Non-pigmented ciliary epithelial cell (primary cell): ENCODE results near the gene ICAM2.
"Not testable (repeated sequence)": the region's sequence is repeated elsewhere in the genome, so short reads cannot be mapped to it uniquely, and the experiment has no call there.

Experiments
- DNase-seq: peaks from one replicate; pipeline ENCODE4 v3.0.0-alpha.2; 2010; ENCODE audit warnings: low read depth

The ICAM2 gene

DNA sequence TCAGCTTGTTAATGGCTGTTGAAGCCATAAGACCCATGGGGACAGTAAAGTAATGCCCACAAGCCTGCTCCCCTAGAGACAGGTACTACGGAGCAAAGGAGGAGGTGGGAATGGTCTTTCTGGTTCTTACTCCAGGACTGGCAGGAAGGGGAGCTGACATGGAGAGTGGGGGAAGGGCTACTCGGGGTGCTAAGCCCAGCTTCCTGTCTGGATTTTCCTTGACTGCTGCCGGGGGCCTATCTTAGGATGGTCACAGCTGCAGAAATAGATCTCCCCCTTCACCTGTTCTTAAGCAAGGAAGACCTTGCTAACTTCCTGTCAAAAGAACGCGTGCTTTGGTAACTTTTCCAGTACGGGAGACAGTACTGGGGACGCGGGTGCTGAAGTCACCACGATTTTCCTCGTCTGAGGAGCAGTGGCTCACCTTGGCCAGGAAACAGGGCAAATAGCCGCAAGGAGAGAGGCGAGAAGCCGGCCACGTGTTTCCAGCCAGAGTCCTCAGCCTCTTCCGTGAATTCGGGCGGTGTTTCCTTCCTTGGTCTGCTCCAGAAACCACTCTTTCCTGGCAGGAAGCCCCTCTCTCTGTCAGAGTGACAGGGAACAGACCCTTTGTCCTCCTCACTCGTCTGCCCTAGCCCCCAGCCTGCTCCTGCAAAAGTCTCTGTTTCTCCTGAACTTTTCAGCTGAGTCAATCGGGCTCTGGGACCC lies 22.9 kb downstream of the ICAM2 start:
- no peak for DNase-seq

- no peak for DNase-seq
Observed at GRCh38 chr17:63996430-63997182, 23.8 kb downstream of the ICAM2 start.

- DNase-seq = no peak
Observed at GRCh38 chr17:63995626-63996025, 24.8 kb downstream of the ICAM2 start.

GRCh38 chr17:63993368-63993985 lies 27.0 kb downstream of the ICAM2 start:
- no peak for DNase-seq

- DNase-seq = no peak
Observed at GRCh38 chr17:63991611-63992010, 28.8 kb downstream of the ICAM2 start.

- DNase-seq = no peak
Observed at GRCh38 chr17:63989622-63990345, 30.6 kb downstream of the ICAM2 start.

- no peak for DNase-seq
Observed at GRCh38 chr17:63988741-63989621, 31.5 kb downstream of the ICAM2 start.

DNA sequence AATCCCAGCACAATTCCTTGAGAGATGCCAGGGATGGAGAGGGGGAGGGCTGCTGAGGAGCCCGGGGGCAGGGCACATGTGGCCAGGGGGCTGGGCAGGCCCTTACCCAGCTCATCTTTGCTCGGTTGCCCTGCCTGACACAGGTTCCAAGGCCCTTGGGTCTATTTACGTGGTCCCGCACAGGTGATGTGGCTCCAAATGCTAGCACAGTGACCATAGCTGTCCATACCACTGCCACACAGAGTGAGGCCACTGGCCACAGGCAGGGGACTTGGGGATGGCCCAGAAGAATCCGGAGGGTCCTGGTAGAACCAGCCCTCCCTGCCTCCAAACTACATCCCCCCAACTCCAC lies 32.3 kb downstream of the ICAM2 start:
- no peak for DNase-seq

DNA sequence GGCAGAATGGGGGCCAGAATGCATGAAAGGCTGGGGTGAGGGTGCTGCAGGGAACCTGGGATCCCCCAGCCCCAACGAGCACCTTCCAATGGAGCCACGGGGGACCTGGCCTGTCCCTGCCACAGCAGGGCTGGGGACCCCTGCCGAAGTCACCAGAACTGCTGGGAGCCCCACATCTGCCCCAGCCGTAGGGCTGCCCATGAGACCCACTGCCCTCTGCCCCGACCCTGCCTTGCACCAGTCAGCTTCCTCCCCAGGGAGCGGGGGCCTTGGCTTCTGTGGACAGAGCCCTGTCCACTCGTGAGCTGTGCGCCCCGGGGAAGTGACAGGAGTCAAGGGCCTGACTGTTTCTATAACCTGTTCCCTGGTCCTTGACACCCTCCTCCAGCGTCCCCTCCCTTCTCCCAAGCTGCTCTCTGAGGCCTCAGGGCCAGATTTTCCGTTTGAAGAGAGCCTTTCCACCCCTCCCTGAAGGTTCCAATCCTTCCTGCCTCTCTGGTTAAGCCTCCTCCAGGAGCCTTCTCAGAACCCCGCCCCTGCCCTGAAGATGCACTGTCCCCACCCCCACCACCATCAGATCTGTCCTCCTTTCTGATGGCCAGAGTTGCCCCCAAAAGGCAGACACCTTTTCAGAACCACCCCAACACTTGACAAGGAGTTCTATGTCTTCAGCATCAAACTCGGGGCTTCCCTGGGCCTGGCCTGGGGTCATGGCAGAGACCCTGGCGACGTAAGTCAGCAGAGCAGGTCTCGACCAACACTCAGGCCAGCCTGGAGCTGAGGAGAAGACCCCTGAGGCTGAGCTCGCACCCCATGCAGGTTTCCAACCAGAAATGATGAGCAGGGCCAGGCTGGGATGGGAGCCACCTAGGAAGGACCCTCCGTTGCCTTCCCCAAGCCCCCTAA lies 33.0 kb downstream of the ICAM2 start:
- no peak for DNase-seq

DNA sequence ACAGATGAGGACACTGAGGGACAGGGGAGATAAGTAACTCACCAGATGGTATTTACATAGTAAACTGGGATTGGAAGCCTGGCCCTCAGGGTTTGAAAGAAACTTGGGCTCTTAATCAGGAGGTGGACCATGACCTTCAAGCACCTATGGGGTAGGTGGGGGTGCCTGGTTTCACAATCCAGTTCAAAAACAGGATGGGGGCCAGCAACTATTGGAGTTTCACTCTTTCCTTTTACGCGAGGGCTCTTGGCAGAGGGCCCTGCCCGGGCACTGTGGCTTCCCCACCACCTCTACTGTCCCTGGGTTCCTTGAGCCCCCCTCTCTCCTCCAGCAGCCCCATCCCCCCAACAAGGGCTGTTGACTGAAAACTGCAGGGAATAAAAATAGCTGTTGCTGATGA lies 33.6 kb downstream of the ICAM2 start:
- DNase-seq = no peak

DNA sequence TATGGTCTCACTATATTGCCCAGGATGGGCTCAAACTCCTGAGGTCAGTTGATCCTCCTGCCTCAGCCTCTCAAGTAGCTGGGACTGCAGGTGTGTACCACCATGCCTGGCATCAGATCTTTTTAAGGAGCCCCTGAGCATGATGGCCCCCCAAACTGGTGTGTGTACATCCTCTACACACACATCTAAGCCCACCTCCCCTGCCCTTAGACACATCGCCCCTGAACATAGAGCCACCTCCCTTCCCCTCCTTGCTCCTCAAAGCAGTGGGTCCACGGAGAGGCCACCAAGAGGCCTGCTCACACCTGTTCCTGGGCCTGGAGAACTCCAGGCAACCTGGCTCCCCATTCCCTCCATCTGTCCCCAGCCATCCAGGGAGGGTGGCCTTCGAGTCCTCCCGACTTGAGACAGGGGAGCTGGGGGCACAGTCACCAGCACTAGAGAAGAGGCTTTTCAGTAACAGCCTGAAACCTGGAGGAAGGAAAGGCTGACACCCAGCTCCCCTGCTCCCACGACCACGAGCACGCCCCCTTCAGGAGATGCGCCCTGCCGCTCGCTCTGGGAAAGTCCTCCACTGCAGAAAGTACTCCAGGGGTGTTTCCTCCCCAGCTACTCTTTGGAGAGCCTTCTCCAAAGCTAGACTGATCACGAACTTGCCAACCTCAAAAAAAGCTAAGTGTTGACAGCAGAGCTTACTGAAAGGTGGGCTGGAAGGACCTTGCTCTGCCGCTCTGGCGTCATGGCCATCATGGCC lies 34.9 kb downstream of the ICAM2 start:
- no peak for DNase-seq

GRCh38 chr17:63984651-63985386 lies 35.6 kb downstream of the ICAM2 start:
- DNase-seq = peak; percentile 55

DNA sequence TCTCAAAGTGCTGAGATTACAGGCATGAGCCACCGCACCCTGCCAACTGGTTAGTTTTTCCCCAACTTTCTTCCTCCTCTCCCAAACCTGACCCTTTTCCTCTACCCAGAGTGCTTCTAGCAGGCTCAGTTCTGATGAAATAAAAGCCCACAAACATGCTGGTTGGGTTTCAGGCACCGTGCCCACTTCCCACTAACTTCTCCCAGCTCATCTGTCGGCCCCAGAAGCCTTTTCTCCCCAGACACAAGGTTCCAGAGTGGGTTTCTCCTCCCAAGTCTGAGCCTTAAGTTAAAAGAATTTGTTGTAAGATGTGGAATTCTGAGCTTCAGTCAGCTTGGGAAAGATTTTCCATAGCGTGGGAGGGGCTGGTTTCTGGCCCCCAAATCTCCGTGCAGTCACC lies 36.2 kb downstream of the ICAM2 start:
- no peak for DNase-seq

DNA sequence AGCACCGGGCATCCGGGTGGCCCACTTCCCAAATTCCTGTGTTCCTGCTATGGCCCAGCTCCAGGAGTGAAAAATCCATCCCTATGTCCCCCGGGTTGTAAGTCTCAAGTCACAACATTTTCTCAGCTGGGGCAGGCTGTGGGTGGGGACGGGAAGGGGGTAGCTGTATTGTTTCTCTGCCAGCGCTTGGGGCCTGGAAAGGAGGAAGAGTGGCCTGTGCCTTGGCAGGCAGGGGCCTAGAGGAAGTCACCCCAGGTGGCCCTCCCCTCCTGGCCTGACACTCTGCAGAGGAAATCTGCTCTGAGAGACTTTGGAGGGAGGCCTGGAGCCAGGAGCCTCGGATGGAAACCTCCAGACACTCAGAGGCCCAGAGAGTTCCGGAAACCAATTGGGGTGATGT lies 37.1 kb downstream of the ICAM2 start:
- DNase-seq = no peak

GRCh38 chr17:63982641-63983040 lies 37.8 kb downstream of the ICAM2 start:
- not testable (repeated sequence) for DNase-seq

DNA sequence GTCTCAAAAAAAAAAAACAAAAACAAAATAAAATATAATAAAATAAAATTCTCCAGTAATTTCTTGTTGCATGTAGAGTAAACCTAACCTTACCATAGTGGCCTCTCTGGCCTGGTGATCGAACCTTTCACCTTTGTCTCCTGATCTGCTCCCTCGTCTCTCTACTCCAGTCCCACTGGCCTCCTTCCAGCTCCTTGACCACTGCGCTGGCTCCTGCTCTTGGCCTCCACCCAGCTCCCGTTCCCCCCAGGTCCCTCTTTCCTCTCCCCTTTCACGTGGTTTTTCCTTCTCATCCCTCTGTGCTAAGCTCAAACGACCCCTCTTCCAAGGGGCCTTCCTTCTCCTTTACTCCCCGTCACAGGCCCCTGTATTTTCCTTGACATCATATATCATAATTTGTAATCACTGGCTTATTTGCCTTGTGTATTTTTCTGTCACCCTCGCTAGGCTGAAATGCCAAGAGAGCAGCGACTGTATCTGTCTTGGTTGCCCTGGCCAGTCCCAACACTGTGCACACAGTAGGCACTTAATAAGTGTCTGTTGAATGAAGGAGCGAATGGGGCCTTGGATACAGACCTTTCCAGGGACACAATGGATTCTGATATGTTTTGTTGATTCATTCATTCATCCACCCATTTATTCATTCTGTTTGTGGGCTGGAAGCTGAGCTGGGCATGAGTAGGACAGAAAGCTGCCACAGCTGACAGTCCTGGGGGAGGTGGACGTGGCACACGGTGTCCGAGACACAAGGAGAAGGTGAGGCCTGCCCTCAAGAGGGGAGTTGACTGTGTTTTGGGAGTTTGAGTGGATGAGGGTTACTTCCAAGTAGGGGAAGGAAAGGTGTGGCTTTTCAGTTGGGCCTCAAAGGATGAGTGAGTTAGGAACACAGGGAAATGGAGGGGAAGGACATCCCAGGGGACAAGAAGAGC lies 41.9 kb downstream of the ICAM2 start:
- no peak for DNase-seq

DNA sequence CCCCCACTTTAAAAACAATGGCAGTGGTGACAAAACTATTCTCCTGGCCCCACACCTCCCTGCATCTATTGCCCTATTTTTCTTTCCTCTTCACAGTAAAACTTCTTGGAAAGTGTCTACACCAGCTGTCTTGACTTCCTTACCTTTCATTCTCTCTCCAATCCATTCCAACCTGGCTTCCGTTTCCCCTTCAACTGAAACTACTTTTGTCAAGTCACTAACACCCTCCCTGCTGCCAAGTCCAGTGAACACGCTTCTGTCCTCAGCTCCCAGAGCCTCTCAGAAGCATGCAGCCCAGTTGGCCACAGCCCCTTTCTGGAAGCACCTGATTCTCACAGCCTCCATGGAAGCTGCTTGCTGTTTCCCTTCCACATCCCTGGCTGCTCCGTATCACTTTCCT lies 43.7 kb downstream of the ICAM2 start:
- DNase-seq = no peak

DNA sequence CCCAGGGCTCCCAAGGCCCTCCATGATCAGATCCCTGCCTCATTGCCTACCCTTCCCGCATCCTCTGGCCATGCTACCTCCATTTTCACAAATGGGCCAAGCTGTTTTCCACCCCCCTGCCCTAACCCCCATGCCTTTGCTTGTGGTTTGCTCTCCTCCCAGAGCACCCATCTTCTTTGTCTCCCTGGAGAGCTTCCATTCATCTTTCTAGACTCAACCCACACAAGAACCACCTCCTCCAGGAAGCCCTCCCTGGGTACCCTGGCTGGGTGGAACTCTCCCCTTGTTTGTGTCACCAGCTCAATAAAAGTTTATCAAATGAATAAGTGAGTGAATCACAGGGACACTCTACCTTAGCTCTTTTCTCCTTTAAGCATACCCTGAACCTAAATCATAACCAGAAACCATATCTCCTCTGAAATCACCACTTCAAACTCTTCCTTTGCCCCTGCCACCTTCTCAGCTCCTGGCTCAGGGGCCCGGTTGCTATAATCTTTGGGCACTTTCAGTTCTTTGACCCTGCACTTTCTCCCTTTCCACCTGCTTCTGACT lies 44.8 kb downstream of the ICAM2 start:
- DNase-seq = no peak
